Activated T-cell treated with anti-CD3 and anti-CD28 coated beads, Interleukin-2, amount 50 U/mL, for 1 hour (primary cell): ENCODE measurements around the gene DCLK3.

Source experiments
- DNase-seq: peaks from one replicate; pipeline ENCODE4 v3.0.0-alpha.2; 2020

The DCLK3 gene, protein sequence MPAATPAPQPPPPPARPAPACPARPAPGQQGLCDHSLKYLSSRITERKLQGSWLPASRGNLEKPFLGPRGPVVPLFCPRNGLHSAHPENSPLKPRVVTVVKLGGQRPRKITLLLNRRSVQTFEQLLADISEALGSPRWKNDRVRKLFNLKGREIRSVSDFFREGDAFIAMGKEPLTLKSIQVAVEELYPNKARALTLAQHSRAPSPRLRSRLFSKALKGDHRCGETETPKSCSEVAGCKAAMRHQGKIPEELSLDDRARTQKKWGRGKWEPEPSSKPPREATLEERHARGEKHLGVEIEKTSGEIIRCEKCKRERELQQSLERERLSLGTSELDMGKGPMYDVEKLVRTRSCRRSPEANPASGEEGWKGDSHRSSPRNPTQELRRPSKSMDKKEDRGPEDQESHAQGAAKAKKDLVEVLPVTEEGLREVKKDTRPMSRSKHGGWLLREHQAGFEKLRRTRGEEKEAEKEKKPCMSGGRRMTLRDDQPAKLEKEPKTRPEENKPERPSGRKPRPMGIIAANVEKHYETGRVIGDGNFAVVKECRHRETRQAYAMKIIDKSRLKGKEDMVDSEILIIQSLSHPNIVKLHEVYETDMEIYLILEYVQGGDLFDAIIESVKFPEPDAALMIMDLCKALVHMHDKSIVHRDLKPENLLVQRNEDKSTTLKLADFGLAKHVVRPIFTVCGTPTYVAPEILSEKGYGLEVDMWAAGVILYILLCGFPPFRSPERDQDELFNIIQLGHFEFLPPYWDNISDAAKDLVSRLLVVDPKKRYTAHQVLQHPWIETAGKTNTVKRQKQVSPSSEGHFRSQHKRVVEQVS

DNA sequence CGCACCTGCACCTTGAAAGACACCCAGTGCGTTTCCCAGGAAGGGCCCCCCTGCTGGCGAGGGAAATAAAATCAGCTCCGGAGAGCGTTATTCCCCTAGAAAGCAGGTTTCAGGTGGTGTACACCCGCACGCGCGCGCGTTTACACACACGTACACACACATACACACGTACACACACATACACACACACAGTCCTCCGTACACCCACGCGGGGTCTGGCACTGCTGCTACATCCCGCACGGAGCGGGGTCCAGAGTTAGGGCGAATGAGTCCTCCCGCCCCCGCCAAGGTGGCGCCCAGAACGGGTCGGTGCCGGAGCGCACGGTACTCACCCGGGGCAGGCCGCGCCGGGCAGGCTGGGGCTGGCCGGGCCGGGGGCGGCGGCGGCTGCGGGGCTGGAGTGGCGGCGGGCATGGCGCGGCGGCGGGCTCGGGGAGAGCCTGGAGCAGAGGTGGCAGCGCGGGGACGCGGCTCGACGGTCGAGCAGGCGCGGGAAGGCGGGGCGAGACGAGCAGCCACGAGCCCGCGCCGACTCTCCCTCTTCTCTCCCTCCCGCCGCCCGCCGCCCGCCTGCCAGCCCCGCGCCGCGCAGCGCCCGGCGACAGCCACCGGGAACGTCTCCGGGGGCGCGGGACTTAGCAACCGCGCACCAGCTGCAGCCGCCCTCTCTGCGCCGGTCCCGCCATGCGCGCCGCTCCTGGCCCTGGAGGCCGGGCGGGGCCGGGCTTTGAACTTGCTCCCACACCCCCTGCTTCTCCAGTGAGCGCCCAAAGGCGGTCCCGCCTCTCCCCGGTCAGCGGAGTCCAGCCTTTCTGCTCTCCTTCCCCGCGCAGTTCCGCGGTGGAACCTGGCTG lies at the start of gene DCLK3:
TSS of gene DCLK3 (minus strand) at position 704 of the 854 bp plus-strand sequence. CDS start at position 414, 290 bp downstream.
- no peak for DNase-seq

DNA sequence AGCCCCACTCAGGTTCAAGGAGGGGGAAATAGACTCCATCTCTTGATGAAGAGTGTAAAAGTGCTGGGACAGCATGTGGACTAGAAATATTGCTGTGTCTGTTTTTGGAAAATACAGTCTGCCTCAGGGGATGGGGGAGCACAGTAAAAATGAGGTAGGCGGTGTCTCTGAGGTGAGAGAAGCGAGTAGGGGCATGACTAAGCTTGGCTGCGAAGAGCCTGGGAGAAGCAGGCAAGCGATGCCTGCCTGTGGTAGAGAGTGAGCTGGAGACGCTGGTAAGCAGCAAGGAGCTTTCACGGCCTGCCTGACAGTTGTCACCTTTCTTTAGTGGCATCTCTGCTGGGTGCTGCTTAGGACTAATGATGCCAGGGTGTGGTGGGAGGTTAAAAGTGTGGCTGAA lies 49.0 kb upstream of the DCLK3 start:
- no peak for DNase-seq

GRCh38 chr3:36812240-36812639 lies 47.9 kb upstream of the DCLK3 start:
- no peak for DNase-seq

DNA sequence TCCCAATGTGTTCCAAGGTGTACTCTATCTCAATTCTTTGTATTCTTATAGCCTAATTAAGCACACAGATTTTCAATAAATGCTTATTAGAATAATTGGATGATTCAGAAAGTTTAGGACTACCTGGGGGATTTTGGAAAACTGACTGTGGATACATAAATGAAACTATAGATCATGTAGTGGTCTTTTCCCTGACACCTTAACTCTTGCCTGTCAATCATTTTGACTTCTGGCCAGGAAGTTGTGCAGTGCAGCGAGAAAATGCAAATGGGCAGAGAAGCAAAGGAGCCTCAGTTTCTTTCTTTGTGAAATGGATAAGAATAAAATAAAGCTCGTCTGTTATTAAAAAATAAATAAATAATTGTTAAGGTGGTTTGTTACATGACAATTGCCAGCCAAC lies 47.4 kb upstream of the DCLK3 start:
- no peak for DNase-seq

- DNase-seq, result no peak
Measured at GRCh38 chr3:36804295-36805055, 40.1 kb upstream of the DCLK3 start.

GRCh38 chr3:36803091-36803791 lies 38.9 kb upstream of the DCLK3 start:
- DNase-seq, result no peak

- DNase-seq, result no peak
Measured at GRCh38 chr3:36800533-36801116, 36.3 kb upstream of the DCLK3 start.

DNA sequence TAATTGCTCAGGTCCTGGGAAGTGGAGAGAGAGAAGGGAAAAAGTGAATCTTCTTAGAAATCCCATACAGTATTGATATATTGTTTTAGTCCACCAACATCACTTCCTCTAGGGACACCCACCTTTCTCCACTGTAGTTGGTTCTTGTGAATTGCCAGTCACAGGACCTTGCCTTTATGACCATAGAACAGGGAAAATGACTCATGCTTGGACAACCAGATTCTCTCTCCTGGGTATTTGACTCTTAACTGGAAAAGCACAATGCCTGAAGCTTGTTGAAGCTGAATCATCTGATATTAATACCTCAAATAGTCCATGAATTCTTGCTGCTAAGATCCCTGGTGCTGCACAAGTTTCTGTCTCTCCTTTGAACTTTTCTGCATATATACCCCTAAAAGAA lies 32.5 kb upstream of the DCLK3 start:
- DNase-seq, result no peak

DNA sequence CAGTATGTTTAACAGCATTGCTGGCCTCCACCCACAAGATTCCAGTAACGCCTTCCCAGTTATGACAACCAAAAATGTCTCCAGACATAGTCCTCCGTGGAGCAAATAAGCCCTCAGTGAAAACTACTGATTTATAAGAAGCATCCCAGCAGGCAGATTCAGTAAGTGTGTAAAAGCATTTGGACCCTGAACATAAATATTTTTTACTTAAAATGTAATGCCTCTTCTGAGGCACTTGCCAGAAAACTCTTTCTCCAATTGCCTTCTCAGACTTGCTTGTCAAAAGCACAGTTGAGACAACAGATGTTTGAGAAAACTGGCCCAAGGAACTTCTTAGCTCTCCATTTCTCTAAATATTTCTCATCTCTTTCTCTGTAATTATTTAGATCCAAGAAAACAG lies 31.8 kb upstream of the DCLK3 start:
- no peak for DNase-seq

GRCh38 chr3:36795622-36796021 lies 31.3 kb upstream of the DCLK3 start:
- no peak for DNase-seq

GRCh38 chr3:36792342-36792741 lies 28.0 kb upstream of the DCLK3 start:
- DNase-seq, result no peak

- no peak for DNase-seq
Measured at GRCh38 chr3:36790765-36791164, 26.4 kb upstream of the DCLK3 start.

DNA sequence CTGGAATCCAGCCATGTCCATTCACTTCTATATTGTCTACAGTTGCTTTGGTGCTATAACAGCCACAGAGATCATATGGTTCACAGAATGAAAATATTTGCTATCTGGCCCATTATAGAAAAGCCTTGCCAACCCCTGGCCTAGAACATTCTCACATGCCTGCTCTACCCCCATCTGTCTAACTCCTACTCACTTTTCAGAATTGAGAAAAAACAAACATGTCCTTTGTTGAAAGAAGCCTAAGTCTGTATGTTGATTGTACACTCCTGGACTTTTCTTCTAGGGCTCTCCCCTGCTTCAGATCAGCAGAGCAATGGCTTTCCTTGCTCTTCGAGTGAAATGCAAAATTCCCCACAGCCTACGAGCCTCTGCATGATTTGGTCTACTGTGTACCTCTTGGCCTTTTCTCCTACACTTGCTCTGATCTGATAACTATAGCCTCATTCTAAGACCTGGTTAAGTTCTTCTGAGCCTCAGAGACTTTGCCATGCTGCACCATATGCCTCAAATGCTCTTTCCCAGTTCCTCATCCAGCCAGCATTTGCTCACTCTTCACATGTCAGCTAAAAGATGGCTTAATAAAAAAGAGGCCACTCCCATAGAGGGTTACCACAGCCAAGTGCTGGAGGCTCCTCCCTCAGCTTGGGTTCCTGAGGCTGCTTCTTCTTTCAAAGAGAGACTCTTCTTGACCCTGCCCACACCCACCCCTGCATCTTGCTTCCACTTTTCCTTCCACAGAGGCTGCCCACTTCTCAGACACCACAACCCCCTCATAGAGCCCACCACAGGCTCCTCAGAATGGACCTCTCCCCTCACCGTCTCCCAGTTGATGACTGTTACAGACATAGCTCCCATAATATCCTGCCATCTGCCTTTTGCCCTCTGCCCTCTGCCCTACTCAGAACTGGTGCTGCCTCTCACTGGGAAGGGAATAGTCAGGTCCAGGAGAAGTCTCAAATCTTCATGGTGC lies 22.9 kb upstream of the DCLK3 start:
- no peak for DNase-seq

- DNase-seq, result no peak
Measured at GRCh38 chr3:36784138-36784635, 19.8 kb upstream of the DCLK3 start.

DNA sequence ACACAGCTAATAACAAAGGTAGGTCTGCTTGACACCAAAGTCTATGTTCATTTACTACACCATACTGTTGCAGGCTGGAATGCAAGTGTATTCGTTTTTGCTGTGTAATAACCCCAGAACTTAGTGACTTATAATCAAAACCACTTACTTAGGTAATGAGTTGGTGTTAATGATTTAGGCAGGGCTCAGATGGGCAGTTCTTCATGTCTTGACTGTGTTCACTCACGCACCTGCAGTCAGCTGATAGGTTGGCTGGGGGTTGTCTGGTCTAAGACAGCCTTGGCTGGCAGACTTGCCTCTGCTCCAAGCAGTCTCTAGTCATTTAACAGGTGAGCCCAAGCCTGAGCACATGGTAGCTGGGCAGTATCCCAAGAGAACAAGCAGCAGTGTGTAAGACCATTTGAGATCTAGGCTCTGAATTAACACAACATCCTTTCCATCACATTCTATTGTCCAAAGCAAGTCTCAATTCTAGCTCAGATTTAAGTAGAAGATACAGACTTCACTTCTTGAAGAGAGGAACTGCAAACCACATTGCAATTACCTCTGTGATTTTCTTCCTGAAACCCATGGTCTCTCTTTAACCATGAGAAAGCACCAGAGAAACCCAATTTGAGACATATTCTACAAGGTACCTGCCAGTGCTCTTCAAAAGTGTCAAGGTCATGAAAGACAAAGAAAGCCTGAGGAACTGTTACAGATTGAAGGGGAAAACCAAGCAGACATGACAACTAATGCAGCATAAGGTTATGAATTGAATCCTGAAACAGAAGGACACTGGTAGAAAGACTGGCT lies 13.3 kb upstream of the DCLK3 start:
- no peak for DNase-seq

DNA sequence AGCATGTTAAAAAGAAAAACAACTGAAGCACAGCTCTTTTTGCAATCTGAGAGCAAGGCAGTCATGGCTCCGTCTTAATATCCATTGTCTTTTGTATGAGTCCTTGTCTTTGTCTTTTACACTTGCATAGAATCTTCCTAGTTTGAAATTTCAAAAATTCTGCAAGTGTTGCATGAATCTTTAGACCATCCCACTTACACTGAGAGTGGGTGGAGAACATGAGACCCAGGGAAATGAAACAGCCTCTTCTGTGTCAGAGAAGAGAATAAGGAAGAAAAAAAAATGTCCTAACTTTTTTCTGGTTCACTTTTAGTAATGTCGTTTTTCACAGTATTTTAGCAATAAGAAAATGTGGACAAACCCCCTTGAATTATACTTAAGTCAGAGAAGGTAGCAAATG lies 12.1 kb upstream of the DCLK3 start:
- no peak for DNase-seq

DNA sequence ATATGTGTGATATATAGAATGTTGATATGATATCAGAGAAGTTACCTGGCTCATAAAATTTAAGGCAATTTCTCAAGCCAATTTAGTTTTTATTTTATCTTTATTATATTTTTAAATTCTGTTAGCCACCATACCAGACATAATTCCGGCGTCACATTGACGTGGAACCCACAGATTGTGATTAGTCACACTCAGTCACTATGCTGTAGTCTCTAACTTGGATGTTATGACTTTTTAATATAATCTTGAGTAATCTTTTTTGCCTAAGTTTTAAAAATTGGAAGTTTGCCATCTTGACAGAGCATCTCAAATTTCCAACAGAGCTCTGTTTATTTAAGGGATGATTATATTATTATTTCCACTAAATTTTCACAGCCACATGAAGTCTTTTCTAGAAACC lies 9.7 kb upstream of the DCLK3 start:
- no peak for DNase-seq

DNA sequence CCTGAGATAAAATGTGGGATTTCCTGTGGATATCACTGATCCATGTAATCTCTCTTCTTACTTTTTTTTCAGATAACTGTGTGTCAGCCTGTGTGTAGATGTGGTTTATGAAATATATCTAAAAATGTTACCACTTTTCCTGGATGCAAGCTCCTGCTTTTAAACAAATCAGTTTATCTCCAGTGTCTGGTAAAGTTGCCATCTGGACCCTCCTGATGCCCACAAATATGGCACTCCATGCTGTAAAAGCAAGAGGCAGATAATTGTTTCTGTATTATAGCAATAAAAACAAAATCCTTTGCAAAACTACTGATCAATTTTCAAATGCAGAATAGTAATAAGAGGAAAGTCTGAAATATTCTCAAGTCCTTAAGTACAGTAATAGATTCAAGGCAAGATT lies 7.6 kb upstream of the DCLK3 start:
- no peak for DNase-seq

DNA sequence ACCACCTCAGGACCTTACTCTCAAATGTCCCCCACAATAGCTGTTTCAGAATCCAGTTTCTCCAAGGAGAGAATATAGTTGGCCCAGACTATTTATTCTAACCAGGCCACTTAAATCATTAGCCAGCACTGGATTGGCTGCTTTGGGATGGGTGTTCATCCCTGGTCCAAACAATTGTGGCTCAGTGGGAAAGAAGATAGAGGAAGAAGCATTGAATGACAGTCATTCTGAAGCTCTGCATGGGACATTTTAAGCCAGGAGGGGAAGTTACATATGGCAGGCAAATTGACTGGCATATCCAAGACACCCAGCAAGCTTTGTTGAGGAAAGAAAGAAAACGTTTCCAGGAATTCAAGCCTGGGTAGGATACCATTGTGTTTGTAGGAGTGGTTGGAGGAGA lies 5.6 kb upstream of the DCLK3 start:
- no peak for DNase-seq
